T-helper 17 cell (primary cell): ENCODE measurements around the gene PKNOX2. TPM values are rescaled to one million over a fixed set of nuclear protein-coding genes. Genes with fewer than 3 reads are reported as not detected.
A peak's percentile ranks its signal among the peaks of the same experiment; 100 is the strongest.

Experiments
- ATAC-seq: fragments of 150-1000 bp; cut with Tn5 transposase; 2 replicates; pipeline ENCODE4 v1.10.0; 2021; ENCODE audit warnings: mild to moderate bottlenecking, moderate library complexity
- DNase-seq, 3 donors: peaks; one replicate each; pipeline versions ENCODE4 v3.0.0 to v3.0.0-alpha.2; 2020 to 2021
- H3K9me3 ChIP-seq: one replicate; pipeline ENCODE4 v1.7.0; 2013; ENCODE audit warnings: low read length, mild to moderate bottlenecking; ENCODE audit not compliant: control insufficient read depth, poor library complexity, severe bottlenecking
- H3K27ac Mint-ChIP-seq: one replicate; pipeline ENCODE4 v1.8.0; 2022; ENCODE audit warnings: mild to moderate bottlenecking, moderate library complexity, mixed read lengths
- H3K27me3 Mint-ChIP-seq: one replicate; pipeline ENCODE4 v1.8.0; 2022; ENCODE audit warnings: mixed read lengths
- H3K36me3 Mint-ChIP-seq: one replicate; pipeline ENCODE4 v1.8.0; 2022; ENCODE audit warnings: low read depth, mixed read lengths
- H3K4me1 Mint-ChIP-seq: one replicate; pipeline ENCODE4 v1.8.0; 2022; ENCODE audit warnings: mild to moderate bottlenecking, mixed read lengths
- H3K4me3 Mint-ChIP-seq: one replicate; pipeline ENCODE4 v1.8.0; 2022; ENCODE audit warnings: mild to moderate bottlenecking, moderate library complexity, mixed read lengths
- total RNA-seq, 4 donors: library from RNA in 2 of 4; stranded (reverse) in 2 of 4; gene quantifications; one replicate each; pipeline ENCODE4 v1.2.3 and lab custom pipeline; 2022 to 2026

Gene PKNOX2
- total RNA-seq, 2 donors from 2014 or later = not detected

DNA sequence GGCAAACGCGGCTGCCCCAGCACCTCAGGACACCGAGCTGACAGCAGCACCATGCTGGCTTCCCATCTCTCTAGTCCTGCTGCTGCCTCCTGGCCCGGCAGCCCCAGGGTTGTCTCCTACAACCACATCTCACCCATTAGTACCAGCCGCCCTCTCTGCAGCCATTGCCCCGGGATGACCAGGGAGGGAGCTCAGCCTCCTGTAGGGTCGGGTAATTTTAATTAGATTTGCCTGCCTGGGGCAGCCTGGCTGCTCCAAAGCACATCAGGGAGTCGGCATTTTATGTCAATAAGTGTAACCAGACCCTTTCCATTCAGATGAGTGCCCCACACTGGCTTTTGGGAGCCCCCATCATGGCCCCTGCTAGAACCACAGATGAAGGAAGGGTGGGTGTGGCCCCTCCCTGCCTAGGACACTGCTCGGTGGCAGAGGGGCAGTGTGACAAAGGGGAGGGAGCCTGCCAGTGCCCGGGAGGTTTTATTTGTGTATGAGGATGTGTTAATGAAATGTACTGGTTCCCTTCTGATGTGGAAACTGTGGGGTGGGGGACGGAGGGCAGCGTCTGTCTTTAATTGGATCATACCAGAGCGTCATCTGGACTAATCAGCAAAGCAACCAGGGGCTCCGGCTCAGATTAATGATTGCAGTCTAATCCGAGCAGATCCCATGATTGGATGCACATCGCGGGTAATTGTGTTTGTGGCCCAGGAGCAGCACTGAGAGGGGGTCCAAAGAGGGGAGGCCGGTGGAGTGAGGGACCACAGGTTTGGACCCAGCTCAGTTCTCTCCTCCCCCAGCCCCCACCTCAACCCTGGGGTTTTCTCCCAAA lies 206.2 kb downstream of the PKNOX2 start:
- no peak for DNase-seq
- Mint-ChIP-seq H3K4me3 (no peak overlapping the region), H3K27me3 (peaks cover 73% of the 10 kb centered on the region), H3K27ac (no peak overlapping the region), H3K36me3 (peaks cover 4% of the 10 kb centered on the region), H3K4me1 (peaks cover 11% of the 10 kb centered on the region)
- no peaks in the 10 kb centered on the region for H3K9me3 ChIP-seq
- no peak for ATAC-seq

DNA sequence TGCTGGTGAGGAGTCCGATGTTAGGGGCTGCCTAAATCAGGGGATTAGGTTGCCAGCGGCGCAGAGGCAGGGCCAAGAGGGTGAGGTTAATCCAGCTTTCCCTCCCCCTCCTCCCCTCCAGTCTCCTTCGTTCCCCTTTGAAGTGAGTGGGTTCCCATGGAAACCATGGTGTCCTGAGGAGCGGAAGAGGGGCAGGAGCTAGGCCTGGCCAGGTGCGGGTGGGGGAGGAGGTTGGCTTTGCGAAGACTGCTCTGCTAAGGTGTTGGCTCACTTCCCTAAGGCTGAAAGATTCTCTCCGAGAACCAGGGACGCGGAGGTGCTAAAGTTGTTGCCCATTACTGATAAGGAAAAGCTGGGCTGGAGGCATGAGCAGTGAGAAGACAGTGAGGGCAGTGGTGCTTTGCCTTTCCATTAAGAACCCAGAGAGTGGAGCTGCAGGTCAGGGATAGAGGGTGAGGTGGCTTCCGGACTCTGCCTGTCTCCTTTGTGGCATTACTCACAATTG lies 206.9 kb downstream of the PKNOX2 start:
- DNase-seq (no peak), ATAC-seq (no peak)
- Mint-ChIP-seq H3K4me3 (no peak overlapping the region), H3K27me3 (peaks cover 75% of the 10 kb centered on the region), H3K27ac (no peak overlapping the region), H3K4me1 (peaks cover 12% of the 10 kb centered on the region), H3K36me3 (peaks cover 4% of the 10 kb centered on the region)
- no peaks in the 10 kb centered on the region for H3K9me3 ChIP-seq

- peaks cover 4% of the 10 kb centered on the region for H3K36me3 Mint-ChIP-seq
- no peak overlapping the region for H3K4me3 Mint-ChIP-seq
- H3K27me3 Mint-ChIP-seq = peaks cover 78% of the 10 kb centered on the region
- peaks cover 12% of the 10 kb centered on the region for H3K4me1 Mint-ChIP-seq
- DNase-seq (no peak), ATAC-seq (no peak)
- no peak overlapping the region for H3K27ac Mint-ChIP-seq
- H3K9me3 ChIP-seq = no peaks in the 10 kb centered on the region
These were observed 207.5 kb downstream of the PKNOX2 start for GRCh38 chr11:125372088-125372487.

DNA sequence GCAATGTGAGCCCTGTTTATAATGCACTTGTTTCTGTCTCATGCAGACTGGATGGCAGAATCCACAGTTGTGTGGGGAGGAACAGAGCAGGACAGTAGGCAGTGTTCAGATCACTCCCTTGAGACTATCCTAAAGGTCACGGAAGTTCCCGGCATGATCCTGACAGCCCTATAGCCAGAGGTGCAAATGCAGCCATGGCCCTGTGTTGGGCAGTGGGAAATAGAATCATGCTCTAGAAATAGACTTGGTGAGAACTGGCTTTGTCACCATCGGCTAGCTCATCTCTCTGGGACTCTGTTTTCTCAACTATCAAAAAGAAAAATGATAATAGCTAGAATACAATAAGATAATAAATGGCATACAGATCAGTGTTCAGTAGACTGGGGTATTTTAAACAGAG lies 208.4 kb downstream of the PKNOX2 start:
- Mint-ChIP-seq H3K27me3 (peaks cover 81% of the 10 kb centered on the region), H3K27ac (no peak overlapping the region), H3K4me3 (no peak overlapping the region), H3K4me1 (peaks cover 12% of the 10 kb centered on the region), H3K36me3 (peaks cover 6% of the 10 kb centered on the region)
- no peak for ATAC-seq
- DNase-seq = no peak
- H3K9me3 ChIP-seq = no peaks in the 10 kb centered on the region

GRCh38 chr11:125373426-125374391 lies 209.2 kb downstream of the PKNOX2 start:
- H3K4me1 Mint-ChIP-seq = peaks cover 12% of the 10 kb centered on the region
- DNase-seq (no peak), ATAC-seq (no peak)
- peaks cover 6% of the 10 kb centered on the region for H3K36me3 Mint-ChIP-seq
- H3K4me3 Mint-ChIP-seq = no peak overlapping the region
- H3K9me3 ChIP-seq = no peaks in the 10 kb centered on the region
- peaks cover 80% of the 10 kb centered on the region for H3K27me3 Mint-ChIP-seq
- H3K27ac Mint-ChIP-seq = no peak overlapping the region

DNA sequence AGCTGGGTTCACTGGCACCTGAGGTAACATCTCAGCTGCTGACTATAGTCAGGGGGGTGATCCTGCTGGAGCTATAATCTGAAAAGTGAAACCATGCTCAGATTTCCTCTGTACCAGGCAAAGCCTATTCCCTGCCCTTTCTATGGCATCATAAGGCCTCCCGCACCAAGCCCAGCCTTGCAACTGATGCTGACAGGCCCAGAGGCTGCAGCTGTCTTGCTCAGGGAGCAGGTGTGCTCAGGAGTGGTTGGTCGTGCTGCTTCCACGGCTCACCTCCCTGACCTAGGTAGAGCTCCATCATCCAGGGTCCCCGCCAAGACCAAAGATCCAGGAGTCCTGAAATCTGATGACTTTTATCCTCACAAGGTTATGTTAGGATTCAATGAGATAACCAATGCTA lies 209.8 kb downstream of the PKNOX2 start:
- peaks cover 6% of the 10 kb centered on the region for H3K36me3 Mint-ChIP-seq
- H3K4me3 Mint-ChIP-seq = no peak overlapping the region
- H3K9me3 ChIP-seq = no peaks in the 10 kb centered on the region
- H3K27ac Mint-ChIP-seq = no peak overlapping the region
- no peak for DNase-seq
- peaks cover 11% of the 10 kb centered on the region for H3K4me1 Mint-ChIP-seq
- peaks cover 75% of the 10 kb centered on the region for H3K27me3 Mint-ChIP-seq
- no peak for ATAC-seq

DNA sequence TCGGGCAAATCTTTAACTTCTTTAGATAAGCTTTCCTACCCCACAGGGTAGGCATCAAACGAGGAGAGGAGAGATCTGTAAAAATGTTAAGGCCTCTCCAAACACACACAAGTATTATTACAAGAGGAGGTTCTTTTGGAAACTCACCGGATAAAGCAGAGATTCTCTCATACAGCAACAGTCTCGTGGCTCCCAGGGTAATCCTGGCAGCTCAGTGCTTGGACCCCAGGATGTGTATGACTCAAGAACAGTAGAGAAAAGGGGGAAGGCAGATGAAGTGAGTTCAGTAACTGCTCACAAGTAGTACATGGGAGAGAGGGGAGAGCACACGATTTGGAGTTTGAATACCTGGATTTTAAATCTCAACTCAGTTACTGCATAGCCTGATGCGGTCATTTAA lies 210.6 kb downstream of the PKNOX2 start:
- no peaks in the 10 kb centered on the region for H3K9me3 ChIP-seq
- H3K4me1 Mint-ChIP-seq = peaks cover 10% of the 10 kb centered on the region
- no peak for ATAC-seq
- no peak for DNase-seq
- peaks cover 78% of the 10 kb centered on the region for H3K27me3 Mint-ChIP-seq
- no peak overlapping the region for H3K4me3 Mint-ChIP-seq
- no peak overlapping the region for H3K27ac Mint-ChIP-seq
- H3K36me3 Mint-ChIP-seq = peaks cover 6% of the 10 kb centered on the region

DNA sequence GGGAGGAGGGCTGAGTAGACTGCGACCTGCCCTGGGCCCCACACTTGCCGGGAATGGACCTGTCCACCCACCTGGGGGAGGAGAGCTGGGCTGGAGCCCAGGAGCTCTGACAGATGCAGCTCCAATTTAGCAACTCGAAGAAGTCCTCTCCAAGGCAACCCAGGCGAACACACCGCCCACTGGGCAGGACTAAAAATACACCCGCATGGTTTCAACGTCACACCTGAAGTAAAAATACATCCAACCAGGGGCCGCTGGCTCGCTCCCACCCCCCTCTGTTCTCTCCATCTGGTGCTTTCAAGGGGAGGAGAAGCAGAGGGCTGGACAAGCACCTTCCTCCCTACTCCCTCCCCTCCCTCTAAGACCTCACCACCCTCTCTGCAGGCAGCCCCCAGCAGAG lies 211.6 kb downstream of the PKNOX2 start:
- H3K27ac Mint-ChIP-seq = no peak overlapping the region
- no peak for DNase-seq
- no peak for ATAC-seq
- no peaks in the 10 kb centered on the region for H3K9me3 ChIP-seq
- peaks cover 78% of the 10 kb centered on the region for H3K27me3 Mint-ChIP-seq
- H3K36me3 Mint-ChIP-seq = peaks cover 3% of the 10 kb centered on the region
- H3K4me1 Mint-ChIP-seq = peaks cover 7% of the 10 kb centered on the region
- H3K4me3 Mint-ChIP-seq = no peak overlapping the region

DNA sequence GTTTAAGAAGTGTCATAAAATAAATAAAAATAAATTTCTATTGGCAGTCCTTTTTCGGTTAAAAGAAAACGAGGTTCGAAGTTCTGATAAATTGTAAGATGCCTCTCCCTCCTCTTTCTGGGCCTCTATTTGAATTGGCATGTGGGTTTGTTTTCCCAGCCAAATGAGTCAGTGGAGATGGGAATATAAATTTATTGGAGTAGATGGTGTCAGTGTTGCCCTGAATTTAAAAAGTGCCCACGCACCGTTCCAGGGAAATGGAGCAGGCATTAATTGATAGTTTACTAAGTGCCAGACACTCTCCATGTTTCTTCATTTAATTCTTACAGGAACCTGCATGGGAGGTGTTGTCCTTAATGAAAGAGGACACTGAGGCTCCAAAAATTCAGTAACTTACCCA lies 212.3 kb downstream of the PKNOX2 start:
- no peak for ATAC-seq
- Mint-ChIP-seq H3K27ac (no peak overlapping the region), H3K27me3 (peaks cover 78% of the 10 kb centered on the region), H3K4me3 (no peak overlapping the region), H3K4me1 (peaks cover 7% of the 10 kb centered on the region), H3K36me3 (peaks cover 3% of the 10 kb centered on the region)
- no peak for DNase-seq
- no peaks in the 10 kb centered on the region for H3K9me3 ChIP-seq

DNA sequence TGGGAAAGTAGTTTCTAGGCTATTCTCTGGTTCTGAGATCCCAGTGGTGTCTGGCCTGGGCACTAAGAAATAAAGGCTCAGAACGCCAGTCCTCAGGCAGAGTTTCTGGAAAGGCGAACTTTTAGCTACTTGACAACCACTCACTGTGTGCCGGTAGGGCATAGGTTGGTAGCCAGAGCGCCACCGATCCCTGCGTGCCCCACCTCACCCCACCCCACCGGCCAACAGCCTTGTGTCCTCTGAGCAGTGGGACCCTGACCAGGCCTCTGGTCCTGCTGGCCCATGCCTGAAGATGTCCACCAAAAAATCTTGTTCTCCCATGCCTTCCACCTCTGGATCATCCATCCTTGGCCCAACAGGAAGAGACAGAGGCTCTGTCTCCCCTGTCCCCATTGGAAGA lies 213.5 kb downstream of the PKNOX2 start:
- Mint-ChIP-seq H3K4me3 (peak overlapping the region; percentile 49), H3K4me1 (peaks cover 3% of the 10 kb centered on the region), H3K36me3 (peaks cover 6% of the 10 kb centered on the region), H3K27me3 (peaks cover 77% of the 10 kb centered on the region), H3K27ac (no peak overlapping the region)
- DNase-seq (no peak), ATAC-seq (no peak)
- no peaks in the 10 kb centered on the region for H3K9me3 ChIP-seq

- H3K27ac Mint-ChIP-seq = no peak overlapping the region
- H3K36me3 Mint-ChIP-seq = peaks cover 6% of the 10 kb centered on the region
- no peaks in the 10 kb centered on the region for H3K9me3 ChIP-seq
- H3K4me1 Mint-ChIP-seq = peaks cover 3% of the 10 kb centered on the region
- DNase-seq = no peak
- ATAC-seq = no peak
- peak overlapping the region; percentile 49 for H3K4me3 Mint-ChIP-seq
- H3K27me3 Mint-ChIP-seq = peaks cover 72% of the 10 kb centered on the region
These were observed 214.0 kb downstream of the PKNOX2 start for GRCh38 chr11:125378571-125378970.

GRCh38 chr11:125379565-125379964 lies 215.0 kb downstream of the PKNOX2 start:
- H3K9me3 ChIP-seq = no peaks in the 10 kb centered on the region
- no peak for DNase-seq
- peaks cover 79% of the 10 kb centered on the region for H3K27me3 Mint-ChIP-seq
- ATAC-seq = no peak
- peaks cover 6% of the 10 kb centered on the region for H3K36me3 Mint-ChIP-seq
- peaks cover 3% of the 10 kb centered on the region for H3K4me1 Mint-ChIP-seq
- no peak overlapping the region for H3K4me3 Mint-ChIP-seq
- H3K27ac Mint-ChIP-seq = no peak overlapping the region

GRCh38 chr11:125379981-125380380 lies 215.4 kb downstream of the PKNOX2 start:
- Mint-ChIP-seq H3K4me3 (no peak overlapping the region), H3K27me3 (peaks cover 81% of the 10 kb centered on the region), H3K4me1 (peaks cover 3% of the 10 kb centered on the region), H3K36me3 (peaks cover 6% of the 10 kb centered on the region), H3K27ac (no peak overlapping the region)
- DNase-seq (no peak), ATAC-seq (no peak)
- no peaks in the 10 kb centered on the region for H3K9me3 ChIP-seq
